IPS DF 6.9 (cell line): ENCODE measurements around the gene ZNF117.
"Not testable (repeated sequence)": the region's sequence is repeated elsewhere in the genome, so short reads cannot be mapped to it uniquely, and the experiment has no call there.

ENCODE experiments used
- DNase-seq: peaks from one replicate; pipeline ENCODE4 v3.0.0-alpha.2; 2013; ENCODE audit warnings: low read depth, low spot score
- H3K27ac ChIP-seq: one replicate; pipeline ENCODE4 v1.5.1; 2013; ENCODE audit warnings: low read length, control low read depth
- H3K27me3 ChIP-seq: 2 replicates; pipeline ENCODE4 v1.6.1; 2013; ENCODE audit warnings: mild to moderate bottlenecking, low read length; ENCODE audit not compliant: control insufficient read depth, insufficient read depth
- H3K36me3 ChIP-seq: 2 replicates; pipeline ENCODE4 v1.6.1; 2013; ENCODE audit warnings: low read length; ENCODE audit not compliant: control insufficient read depth, insufficient read depth
- H3K4me1 ChIP-seq: 2 replicates; pipeline ENCODE4 v1.6.1; 2013; ENCODE audit warnings: low read length; ENCODE audit not compliant: control insufficient read depth, insufficient read depth
- H3K4me3 ChIP-seq: 2 replicates; pipeline ENCODE4 v1.5.1; 2013; ENCODE audit warnings: mild to moderate bottlenecking, low read length
- H3K9me3 ChIP-seq: 2 replicates; pipeline ENCODE4 v1.6.1; 2013; ENCODE audit warnings: low read length, inconsistent platforms; ENCODE audit not compliant: control insufficient read depth, insufficient read depth
- WGBS: extraction: QIAGEN DNeasy Blood & Tissue Kit; methylation state at CpG from one replicate; pipeline ENCODE4 v1.1.7; 2013; ENCODE audit warnings: mixed read lengths, missing lambda C conversion rate; ENCODE audit not compliant: insufficient read length, insufficient coverage; 5-methylcytosine and 5-hydroxymethylcytosine counted together

The ZNF117 gene

GRCh38 chr7:64990936-64991335 is at the start of gene ZNF117:
ZNF117 (minus strand) TSS chr7:64991036.
- no peaks in the 10 kb centered on the region for H3K36me3 ChIP-seq
- WGBS: no CpG with 5 or more reads among the region's 4 CpGs
- H3K27me3 ChIP-seq: no peaks in the 10 kb centered on the region
- no peak within 1 kb of the TSS for H3K4me3 ChIP-seq
- H3K27ac ChIP-seq: no peak within 1 kb of the TSS
- no peaks in the 10 kb centered on the region for H3K4me1 ChIP-seq
- DNase-seq: no peak
- peaks cover 3% of the 10 kb centered on the region for H3K9me3 ChIP-seq

- not testable (repeated sequence) for H3K9me3 ChIP-seq, H3K36me3 ChIP-seq, H3K27ac ChIP-seq, DNase-seq, H3K27me3 ChIP-seq, H3K4me1 ChIP-seq
- H3K4me3 ChIP-seq: peak overlapping the region; percentile 82
- WGBS: no CpG with 5 or more reads among the region's 35 CpGs
Observed at GRCh38 chr7:65038767-65039166, 47.9 kb upstream of the ZNF117 start.

GRCh38 chr7:65037740-65038688 is 47.2 kb upstream of the ZNF117 start:
- Histone ChIP-seq H3K4me3 (peak overlapping the region; percentile 82; the same call in 1 of the 2 replicates), H3K9me3 (no peaks in the 10 kb centered on the region), H3K27ac (no peak overlapping the region), H3K36me3 (no peaks in the 10 kb centered on the region), H3K27me3 (no peaks in the 10 kb centered on the region), H3K4me1 (no peaks in the 10 kb centered on the region; the same call in 1 of the 2 replicates)
- DNase-seq: peak; percentile 43
- no CpG with 5 or more reads among the region's 92 CpGs for WGBS

- DNase-seq, H3K4me3 ChIP-seq, H3K9me3 ChIP-seq, H3K36me3 ChIP-seq, H3K4me1 ChIP-seq, H3K27me3 ChIP-seq, H3K27ac ChIP-seq: not testable (repeated sequence)
- WGBS: no CpG with 5 or more reads among the region's 2 CpGs
Observed at GRCh38 chr7:65036526-65036925, 45.7 kb upstream of the ZNF117 start.

GRCh38 chr7:65035469-65035868 is 44.6 kb upstream of the ZNF117 start:
- H3K9me3 ChIP-seq, H3K27me3 ChIP-seq, DNase-seq, H3K4me3 ChIP-seq, H3K27ac ChIP-seq, H3K36me3 ChIP-seq, H3K4me1 ChIP-seq: not testable (repeated sequence)

- no CpG with 5 or more reads among the region's 10 CpGs for WGBS
- not testable (repeated sequence) for H3K27ac ChIP-seq, H3K4me3 ChIP-seq, DNase-seq, H3K4me1 ChIP-seq, H3K27me3 ChIP-seq, H3K36me3 ChIP-seq, H3K9me3 ChIP-seq
Observed at GRCh38 chr7:65034120-65034782, 43.4 kb upstream of the ZNF117 start.

GRCh38 chr7:65033391-65033790 is 42.6 kb upstream of the ZNF117 start:
- H3K36me3 ChIP-seq, H3K4me1 ChIP-seq, H3K27me3 ChIP-seq, H3K27ac ChIP-seq, DNase-seq, H3K4me3 ChIP-seq, H3K9me3 ChIP-seq: not testable (repeated sequence)
- WGBS: no CpG with 5 or more reads among the region's 30 CpGs

GRCh38 chr7:65025023-65025422 is 34.2 kb upstream of the ZNF117 start:
- H3K4me3 ChIP-seq, H3K36me3 ChIP-seq, H3K27ac ChIP-seq, DNase-seq, H3K4me1 ChIP-seq, H3K9me3 ChIP-seq, H3K27me3 ChIP-seq: not testable (repeated sequence)

GRCh38 chr7:65020978-65021377 is 30.1 kb upstream of the ZNF117 start:
- not testable (repeated sequence) for H3K36me3 ChIP-seq, H3K4me1 ChIP-seq, H3K9me3 ChIP-seq, H3K27ac ChIP-seq, H3K4me3 ChIP-seq, H3K27me3 ChIP-seq, DNase-seq
- no CpG with 5 or more reads among the region's 3 CpGs for WGBS

GRCh38 chr7:65009881-65010280 is 19.0 kb upstream of the ZNF117 start:
- H3K4me3 ChIP-seq, DNase-seq, H3K4me1 ChIP-seq, H3K27ac ChIP-seq, H3K9me3 ChIP-seq, H3K27me3 ChIP-seq, H3K36me3 ChIP-seq: not testable (repeated sequence)
- WGBS: no CpG with 5 or more reads among the region's 7 CpGs

- not testable (repeated sequence) for DNase-seq, H3K4me1 ChIP-seq, H3K27ac ChIP-seq, H3K27me3 ChIP-seq, H3K36me3 ChIP-seq, H3K4me3 ChIP-seq, H3K9me3 ChIP-seq
- WGBS: no CpG with 5 or more reads among the region's 2 CpGs
Observed at GRCh38 chr7:65009394-65009793, 18.6 kb upstream of the ZNF117 start.
